PC-9 (cell line): ENCODE data around the gene CLASP1. TPM values are rescaled to one million over a fixed set of nuclear protein-coding genes. Genes with fewer than 3 reads are reported as not detected.

Experiments
- BruUV-seq: library from RNA; stranded (reverse); fragments of 400-500 nt; replicated peaks from 2 replicates; lab custom pipeline; 2021; lab: Mats Ljungman, UMichigan
- CTCF ChIA-PET: fragments of 300-600 bp; sonication (Branson Sonifier 250); formaldehyde crosslinking; loops from one replicate; lab custom pipeline; 2022; ENCODE audit warnings: antibody characterized with exemption; lab: Charles Lee
- POLR2A ChIA-PET: fragments of 300-600 bp; sonication (Branson Sonifier 250); formaldehyde crosslinking; loops from one replicate; lab custom pipeline; 2022; ENCODE audit warnings: antibody characterized with exemption; ENCODE audit not compliant: unreplicated experiment; lab: Charles Lee
- DNase-seq, 2 experiments: peaks; one replicate each; pipeline versions ENCODE4 v3.0.0 to v3.0.0-alpha.2; 2015 to 2022; ENCODE audit warnings: mixed read lengths in 1 of 2
- H2AFZ ChIP-seq: fragments of 200-600 bp; sonication (generic); 2 replicates; pipeline ENCODE4 v1.8.1; 2017; ENCODE audit warnings: antibody characterized with exemption
- H3F3A ChIP-seq: fragments of 200-600 bp; sonication (generic); 2 replicates; pipeline ENCODE4 v1.8.1; 2017; ENCODE audit warnings: antibody characterized with exemption, mild to moderate bottlenecking, low read depth; ENCODE audit not compliant: insufficient read depth
- H3K27ac ChIP-seq: fragments of 200-600 bp; sonication (generic); 2 replicates; pipeline ENCODE4 v1.6.1; 2016; ENCODE audit warnings: mixed run types
- H3K27me3 ChIP-seq: fragments of 200-600 bp; sonication (generic); 2 replicates; pipeline ENCODE4 v1.6.1; 2016; ENCODE audit warnings: low read depth, mixed run types; ENCODE audit not compliant: insufficient read depth
- H3K36me3 ChIP-seq: fragments of 200-600 bp; sonication (generic); 2 replicates; pipeline ENCODE4 v1.6.1; 2016; ENCODE audit warnings: low read depth, mixed run types
- H3K4me1 ChIP-seq: fragments of 200-600 bp; sonication (generic); replicated peaks from 2 replicates; pipeline ENCODE4 v1.6.1; 2016; ENCODE audit warnings: mixed run types; ENCODE audit not compliant: insufficient read depth
- H3K4me2 ChIP-seq: fragments of 200-600 bp; sonication (generic); 2 replicates; pipeline ENCODE4 v1.6.1; 2017; ENCODE audit warnings: mixed run types
- H3K4me3 ChIP-seq: fragments of 200-600 bp; sonication (generic); 2 replicates; pipeline ENCODE4 v1.6.1; 2016; ENCODE audit warnings: mixed run types
- H3K79me2 ChIP-seq: fragments of 200-600 bp; sonication (generic); 2 replicates; pipeline ENCODE4 v1.6.1; 2017; ENCODE audit warnings: low read depth, mixed run types
- H3K9me2 ChIP-seq: fragments of 200-600 bp; sonication (generic); 2 replicates; pipeline ENCODE4 v1.8.1; 2017; ENCODE audit warnings: mild to moderate bottlenecking; ENCODE audit not compliant: insufficient read depth
- H3K9me3 ChIP-seq: fragments of 200-600 bp; sonication (generic); 2 replicates; pipeline ENCODE4 v1.8.1; 2016; ENCODE audit warnings: low read depth; ENCODE audit not compliant: insufficient read depth
- H4K20me1 ChIP-seq: fragments of 200-600 bp; sonication (generic); 2 replicates; pipeline ENCODE4 v1.8.1; 2017; ENCODE audit not compliant: insufficient read depth
- CTCF ChIP-seq: fragments of 200-600 bp; sonication (generic); conservative IDR thresholded peaks from 2 replicates; pipeline ENCODE4 v1.6.1; 2017; ENCODE audit warnings: mixed run types, antibody characterized with exemption, mild to moderate bottlenecking, moderate library complexity
- EZH2 ChIP-seq: fragments of 200-600 bp; sonication (generic); IDR thresholded peaks from 2 replicates; pipeline ENCODE4 v1.8.0; 2017; ENCODE audit warnings: antibody characterized with exemption, low read depth
- intact Hi-C: fragments of 100-400 bp; cut with micrococcal nuclease; formaldehyde crosslinking; loops from one replicate; pipeline ENCODE4 v1.10.0; 2022; ENCODE audit not compliant: unreplicated experiment
- total RNA-seq: library from RNA; stranded (reverse); gene quantifications from 2 replicates; pipeline ENCODE4 v1.2.3, GENCODE V29; 2021

Gene CLASP1
- total RNA-seq, 1 experiment from 2014 or later = 61.8 TPM

GRCh38 chr2:121539750-121540469 is 109.4 kb downstream of the CLASP1 start:
- no peaks in the 10 kb centered on the region for H3K9me3 ChIP-seq
- H3K27me3 ChIP-seq = no peaks in the 10 kb centered on the region
- H3K4me1 ChIP-seq = no peaks in the 10 kb centered on the region
- no TSS peak for BruUV-seq
- POLR2A ChIA-PET = no interaction called here
- H3K9me2 ChIP-seq = no peaks in the 10 kb centered on the region
- intact Hi-C loops = no loop called here
- H3F3A ChIP-seq = no peaks in the 10 kb centered on the region
- peaks cover 36% of the 10 kb centered on the region for H3K79me2 ChIP-seq
- no peak overlapping the region for H3K4me2 ChIP-seq
- CTCF ChIA-PET = no interaction called here
- no peak for TF ChIP-seq CTCF
- TF ChIP-seq EZH2 = no peak
- H3K27ac ChIP-seq = no peak overlapping the region
- no peaks in the 10 kb centered on the region for H3K36me3 ChIP-seq
- H2AFZ ChIP-seq = no peak overlapping the region
- no peak overlapping the region for H3K4me3 ChIP-seq
- H4K20me1 ChIP-seq = peaks cover 6% of the 10 kb centered on the region; the same call in 1 of the 2 replicates
- DNase-seq = no peak

DNA sequence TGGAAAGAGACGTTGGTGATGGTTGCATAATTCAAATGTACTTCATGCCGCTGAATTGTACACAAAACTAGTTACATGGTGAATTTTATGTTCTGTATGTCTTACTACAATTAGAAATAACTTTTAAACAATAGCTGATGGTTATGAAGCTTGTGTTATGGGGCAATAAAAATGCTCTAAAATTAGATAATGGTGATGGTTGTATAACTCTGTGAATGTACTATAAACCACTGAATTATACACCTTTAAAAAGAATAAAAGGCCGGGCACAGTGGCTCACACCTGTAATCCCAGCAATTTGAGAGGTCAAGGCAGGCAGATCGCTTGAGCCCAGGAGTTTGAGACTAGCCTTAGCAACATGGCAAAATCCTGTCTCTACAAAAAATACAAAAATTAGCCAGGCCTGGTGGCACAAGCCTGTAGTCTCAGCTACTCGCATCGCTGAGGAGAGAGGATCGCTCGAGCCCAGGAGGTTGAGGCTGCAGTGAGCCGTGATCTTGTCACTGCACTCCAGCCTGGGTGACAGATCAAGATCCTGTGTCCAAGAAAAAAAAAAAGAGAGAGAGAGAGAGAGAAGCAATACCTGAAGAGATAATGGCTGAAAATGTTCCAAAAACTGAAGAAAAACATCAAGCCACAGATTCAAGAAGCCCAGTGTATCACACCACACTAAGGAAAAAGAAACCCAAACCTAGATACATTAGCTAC is 112.3 kb downstream of the CLASP1 start:
- peaks cover 14% of the 10 kb centered on the region for H3K4me1 ChIP-seq
- peaks cover 11% of the 10 kb centered on the region for H3F3A ChIP-seq
- no peak overlapping the region for H3K27ac ChIP-seq
- ChIA-PET CTCF (no interaction called here), POLR2A (no interaction called here)
- H3K4me3 ChIP-seq = no peak overlapping the region
- no peaks in the 10 kb centered on the region for H3K27me3 ChIP-seq
- BruUV-seq = no TSS peak
- peaks cover 5% of the 10 kb centered on the region; the same call in 1 of the 2 replicates for H4K20me1 ChIP-seq
- H3K9me3 ChIP-seq = no peaks in the 10 kb centered on the region
- TF ChIP-seq CTCF = no peak
- TF ChIP-seq EZH2 = no peak
- DNase-seq = no peak
- H3K36me3 ChIP-seq = no peaks in the 10 kb centered on the region
- H3K9me2 ChIP-seq = no peaks in the 10 kb centered on the region
- intact Hi-C loops = no loop called here
- peaks cover 63% of the 10 kb centered on the region for H3K79me2 ChIP-seq
- H3K4me2 ChIP-seq = no peak overlapping the region
- H2AFZ ChIP-seq = no peak overlapping the region

- H3K9me3 ChIP-seq = no peaks in the 10 kb centered on the region
- H3K27me3 ChIP-seq = no peaks in the 10 kb centered on the region
- H3K79me2 ChIP-seq = peaks cover 61% of the 10 kb centered on the region
- no peak overlapping the region for H3K4me2 ChIP-seq
- peaks cover 17% of the 10 kb centered on the region for H3K4me1 ChIP-seq
- H3K4me3 ChIP-seq = no peak overlapping the region
- ChIA-PET CTCF (no interaction called here), POLR2A (no interaction called here)
- H3F3A ChIP-seq = peaks cover 18% of the 10 kb centered on the region
- no peak for DNase-seq
- H4K20me1 ChIP-seq = no peaks in the 10 kb centered on the region
- intact Hi-C loops = no loop called here
- no peaks in the 10 kb centered on the region for H3K9me2 ChIP-seq
- H3K27ac ChIP-seq = no peak overlapping the region
- no peaks in the 10 kb centered on the region for H3K36me3 ChIP-seq
- no peak for TF ChIP-seq CTCF
- no peak for TF ChIP-seq EZH2
- H2AFZ ChIP-seq = no peak overlapping the region
- BruUV-seq = no TSS peak
Observed at GRCh38 chr2:121536347-121536746, 112.9 kb downstream of the CLASP1 start.
